ENCODE data around the gene SRD5A3. TPM values are rescaled to one million over a fixed set of nuclear protein-coding genes. Genes with fewer than 3 reads are reported as not detected.

SRD5A3 gene
- total and polyA plus RNA-seq, 9 of the 15 experiments (the other 6 are each of a cell fraction or from before 2014, with no cell fraction given) = 2.5 to 37.0 (median 13.3) TPM

- Histone ChIP-seq H2AFZ (ENCODE audit: low read depth, low read length) (no peak overlapping the region), H3K4me1 (replicated peaks in 1 of 2; ENCODE audit: control insufficient read depth in 2 of 2, insufficient read depth in 2 of 2, low read length in 2 of 2) (no peaks in the 10 kb centered on the region; a peak in 2 of 5 replicates), H3K79me2 (ENCODE audit: control insufficient read depth, insufficient read depth, low read length) (peaks cover 95% of the 10 kb centered on the region), H3K36me3 (ENCODE audit: control insufficient read depth, insufficient read depth, low read length) (peaks cover 88% of the 10 kb centered on the region), H3K9ac (ENCODE audit: insufficient read depth in 1 of 2, low read depth in 2 of 2, low read length in 2 of 2) (peak overlapping the region in 1 of 2 experiments; percentile 12; a peak in 1 of 4 replicates), H3K4me3 (no peak overlapping the region), H3K27me3 (ENCODE audit: control insufficient read depth in 2 of 2, insufficient read depth in 2 of 2, low read length in 2 of 2) (no peaks in the 10 kb centered on the region), H3K9me1 (ENCODE audit: control insufficient read depth, insufficient read depth, low read length) (peaks cover 3% of the 10 kb centered on the region), H3K9me3 (replicated peaks; ENCODE audit: control insufficient read depth, insufficient read depth, low read depth, low read length) (no peaks in the 10 kb centered on the region), H3K27ac (ENCODE audit: extremely low read depth, low read depth, low read length) (no peak overlapping the region), H3K4me2 (ENCODE audit: insufficient read depth, low read length) (no peak overlapping the region), H4K20me1 (replicated peaks; ENCODE audit: control insufficient read depth, insufficient read depth, low read length) (peaks cover 8% of the 10 kb centered on the region; the same call in 1 of the 2 replicates)
- intact Hi-C loops (cut with micrococcal nuclease) (no loop called here), in situ Hi-C loops (cut with MboI) (no loop called here)
- no peak for TF ChIP-seq SOX6 (IDR thresholded peaks at IDR 0.05)
- TF ChIP-seq ZNF707 (CRISPR knock-in tag; conservative IDR thresholded peaks at IDR 0.05) = no peak
- no peak for TF ChIP-seq ZFPM2 (CRISPR knock-in tag; IDR thresholded peaks at IDR 0.05)
- no peak for TF ChIP-seq SNIP1 (IDR thresholded peaks at IDR 0.05; ENCODE audit: low read depth)
- ATAC-seq (peak; percentile 48), DNase-seq (ENCODE audit: extremely low read depth in 1 of 4, low spot score in 3 of 4) (no peak), FAIRE-seq (no peak)
- 86% methylated on average over 3 of the region's 3 CpGs for WGBS (ENCODE audit: insufficient coverage, low coverage, missing lambda C conversion rate)
- POLR2A ChIA-PET = interaction anchor here (2.0 kb wide), 1 partner anchor 10 kb away, joined by 9 read pairs; no protein-coding TSS in a partner anchor
- CTCF ChIA-PET (ENCODE audit: low intra/inter-chr PET ratio) = no interaction called here
- BruUV-seq (replicated peaks) = no TSS peak
These were observed 61.1 kb downstream of the SRD5A3 start for GRCh38 chr4:55407119-55407518.

DNA sequence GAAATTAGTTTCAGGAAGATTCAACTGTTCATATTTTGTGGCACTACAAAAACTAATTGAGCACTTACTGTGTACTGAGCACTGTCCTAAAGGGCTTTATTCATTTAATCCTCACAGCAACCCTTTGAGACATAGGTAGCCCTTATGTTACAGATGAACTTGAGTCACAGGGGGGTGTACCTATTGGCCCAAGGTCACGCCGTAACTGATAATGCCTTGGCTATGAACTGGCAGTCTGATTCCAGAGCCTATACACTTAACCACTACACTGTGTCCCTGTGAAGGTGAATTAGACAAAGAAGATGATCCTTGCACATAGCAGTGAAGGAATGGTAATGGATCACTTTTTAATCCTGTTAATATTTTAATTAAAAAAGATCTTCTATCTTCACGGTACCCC lies 61.7 kb downstream of the SRD5A3 start:
- peak; percentile 18; the same call in 2 of the 3 replicates for ATAC-seq
- WGBS (ENCODE audit: insufficient coverage, low coverage, missing lambda C conversion rate) = 92% methylated on average over 3 of the region's 3 CpGs
- no peak for FAIRE-seq
- H3K4me3 ChIP-seq = no peak overlapping the region
- no peak overlapping the region for H2AFZ ChIP-seq (ENCODE audit: low read depth, low read length)
- no peak overlapping the region for H3K4me2 ChIP-seq (ENCODE audit: insufficient read depth, low read length)
- no peak overlapping the region for H3K9ac ChIP-seq (ENCODE audit: insufficient read depth in 1 of 2, low read depth in 2 of 2, low read length in 2 of 2)
- H3K9me3 ChIP-seq (replicated peaks; ENCODE audit: control insufficient read depth, insufficient read depth, low read depth, low read length) = no peaks in the 10 kb centered on the region
- H3K79me2 ChIP-seq (ENCODE audit: control insufficient read depth, insufficient read depth, low read length) = peaks cover 95% of the 10 kb centered on the region
- H3K27ac ChIP-seq (ENCODE audit: extremely low read depth, low read depth, low read length) = no peak overlapping the region
- no peaks in the 10 kb centered on the region for H3K27me3 ChIP-seq (ENCODE audit: control insufficient read depth in 2 of 2, insufficient read depth in 2 of 2, low read length in 2 of 2)
- ChIA-PET POLR2A (interaction anchor here (0.7 kb wide), 1 partner anchor 524 kb away, joined by 3 read pairs; no protein-coding TSS in a partner anchor), CTCF (ENCODE audit: low intra/inter-chr PET ratio) (no interaction called here)
- peaks cover 3% of the 10 kb centered on the region for H3K9me1 ChIP-seq (ENCODE audit: control insufficient read depth, insufficient read depth, low read length)
- no peaks in the 10 kb centered on the region; a peak in 2 of 5 replicates for H3K4me1 ChIP-seq (replicated peaks in 1 of 2; ENCODE audit: control insufficient read depth in 2 of 2, insufficient read depth in 2 of 2, low read length in 2 of 2)
- intact Hi-C loops (cut with micrococcal nuclease) = no loop called here
- DNase-seq (ENCODE audit: extremely low read depth in 1 of 4, low spot score in 3 of 4) = no peak
- peaks cover 92% of the 10 kb centered on the region for H3K36me3 ChIP-seq (ENCODE audit: control insufficient read depth, insufficient read depth, low read length)
- in situ Hi-C loops (cut with MboI) = no loop called here
- no TSS peak for BruUV-seq (replicated peaks)
- H4K20me1 ChIP-seq (replicated peaks; ENCODE audit: control insufficient read depth, insufficient read depth, low read length) = peaks cover 8% of the 10 kb centered on the region; the same call in 1 of the 2 replicates
- no peak for TF ChIP-seq ZNF175 (CRISPR knock-in tag; IDR thresholded peaks at IDR 0.05; ENCODE audit: low read depth)
- TF ChIP-seq, protein P1, sequence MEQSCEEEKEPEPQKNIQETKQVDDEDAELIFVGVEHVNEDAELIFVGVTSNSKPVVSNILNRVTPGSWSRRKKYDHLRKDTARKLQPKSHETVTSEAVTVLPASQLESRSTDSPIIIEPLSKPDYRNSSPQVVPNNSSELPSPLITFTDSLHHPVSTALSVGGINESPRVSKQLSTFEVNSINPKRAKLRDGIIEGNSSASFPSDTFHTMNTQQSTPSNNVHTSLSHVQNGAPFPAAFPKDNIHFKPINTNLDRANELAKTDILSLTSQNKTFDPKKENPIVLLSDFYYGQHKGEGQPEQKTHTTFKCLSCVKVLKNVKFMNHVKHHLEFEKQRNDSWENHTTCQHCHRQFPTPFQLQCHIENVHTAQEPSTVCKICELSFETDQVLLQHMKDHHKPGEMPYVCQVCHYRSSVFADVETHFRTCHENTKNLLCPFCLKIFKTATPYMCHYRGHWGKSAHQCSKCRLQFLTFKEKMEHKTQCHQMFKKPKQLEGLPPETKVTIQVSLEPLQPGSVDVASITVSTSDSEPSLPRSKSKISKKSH (CRISPR knock-in tag; IDR thresholded peaks at IDR 0.05) = no peak
- no peak for TF ChIP-seq TEAD2 (tag; IDR thresholded peaks at IDR 0.05)
- no peak for TF ChIP-seq DDX20 (tag; IDR thresholded peaks at IDR 0.05; ENCODE audit: low read depth)
- no peak for TF ChIP-seq ZNF444 (CRISPR knock-in tag; IDR thresholded peaks at IDR 0.05)
- no peak for TF ChIP-seq ZC3H4 (CRISPR knock-in tag; IDR thresholded peaks at IDR 0.05; ENCODE audit: borderline replicate concordance)
- no peak for TF ChIP-seq DNMT1 (IDR thresholded peaks at IDR 0.05)
- TF ChIP-seq ZNF445 (CRISPR knock-in tag; IDR thresholded peaks at IDR 0.05; ENCODE audit: low read depth) = no peak
- no peak for TF ChIP-seq KAT2B (IDR thresholded peaks at IDR 0.05; ENCODE audit: low read depth, low read length)
- no peak for TF ChIP-seq TGIF2 (CRISPR knock-in tag; IDR thresholded peaks at IDR 0.05)
- TF ChIP-seq ZNF696 (CRISPR knock-in tag; conservative IDR thresholded peaks at IDR 0.05) = no peak
- no peak for TF ChIP-seq ILF3 (IDR thresholded peaks at IDR 0.05; ENCODE audit: borderline replicate concordance)
- no peak for TF ChIP-seq HEY1 (CRISPR knock-in tag; IDR thresholded peaks at IDR 0.05; ENCODE audit: borderline replicate concordance)
- no peak for TF ChIP-seq ZC3H8 (IDR thresholded peaks at IDR 0.05)
